ENCODE results near the gene AGTPBP1. TPM values are rescaled to one million over a fixed set of nuclear protein-coding genes. Genes with fewer than 3 reads are reported as not detected.

AGTPBP1 gene
- total RNA-seq, 1 experiment from 2014 or later = 54.7 TPM

- H3K4me1 Mint-ChIP-seq = no peaks in the 10 kb centered on the region
- ATAC-seq = no peak
- H3K9me3 Mint-ChIP-seq = peaks cover 8% of the 10 kb centered on the region
- H3K27me3 Mint-ChIP-seq (ENCODE audit: low read depth) = no peaks in the 10 kb centered on the region
- DNase-seq (ENCODE audit: low spot score) = no peak
- H3K4me3 Mint-ChIP-seq = no peak overlapping the region
- ChIA-PET POLR2A (no interaction called here), CTCF (interaction anchor here (1.1 to 1.7 kb wide), 2 partner anchors 40 to 145 kb away, joined by 3 read pairs; no protein-coding TSS in a partner anchor)
- TF ChIP-seq ZNF423 (CRISPR knock-in tag; IDR thresholded peaks at IDR 0.05) (no peak), HMGA2 (CRISPR knock-in tag; IDR thresholded peaks at IDR 0.05) (no peak), ESRRA (CRISPR knock-in tag; IDR thresholded peaks at IDR 0.05; ENCODE audit: borderline replicate concordance) (no peak), SMAD4 (CRISPR knock-in tag; IDR thresholded peaks at IDR 0.05) (no peak), FOXP4 (CRISPR knock-in tag; IDR thresholded peaks at IDR 0.05) (no peak), FOXP1 (CRISPR knock-in tag; IDR thresholded peaks at IDR 0.05; ENCODE audit: borderline replicate concordance) (no peak), E2F1 (CRISPR knock-in tag; IDR thresholded peaks at IDR 0.05) (no peak), ZSCAN18 (CRISPR knock-in tag; IDR thresholded peaks at IDR 0.05) (no peak), PRRX2 (CRISPR knock-in tag; IDR thresholded peaks at IDR 0.05) (no peak), GABPB1 (CRISPR knock-in tag; IDR thresholded peaks at IDR 0.05) (no peak), NR2C2 (CRISPR knock-in tag; IDR thresholded peaks at IDR 0.05) (no peak), ATF6 (CRISPR knock-in tag; IDR thresholded peaks at IDR 0.05) (no peak), ZNF512 (CRISPR knock-in tag; IDR thresholded peaks at IDR 0.05; ENCODE audit: borderline replicate concordance) (no peak), KAT7 (CRISPR knock-in tag; IDR thresholded peaks at IDR 0.05; ENCODE audit: borderline replicate concordance) (no peak), HMGXB4 (CRISPR knock-in tag; IDR thresholded peaks at IDR 0.05) (no peak), FOXJ3 (CRISPR knock-in tag; IDR thresholded peaks at IDR 0.05; ENCODE audit: borderline replicate concordance) (no peak), CREB1 (CRISPR knock-in tag; IDR thresholded peaks at IDR 0.05) (no peak), NFE2L1 (CRISPR knock-in tag; IDR thresholded peaks at IDR 0.05) (no peak), E2F4 (CRISPR knock-in tag; IDR thresholded peaks at IDR 0.05; ENCODE audit: borderline replicate concordance, low read depth) (no peak)
- H3K27ac Mint-ChIP-seq = no peak overlapping the region
- peaks cover 27% of the 10 kb centered on the region for H3K36me3 Mint-ChIP-seq
Measured at GRCh38 chr9:85569988-85570387, 171.8 kb downstream of the AGTPBP1 start.
